ENCODE measurements around the gene GLIS2. TPM values are rescaled to one million over a fixed set of nuclear protein-coding genes. Genes with fewer than 3 reads are reported as not detected.
"Not testable (repeated sequence)": the region's sequence is repeated elsewhere in the genome, so short reads cannot be mapped to it uniquely, and the experiment has no call there.

GLIS2 gene
- total RNA-seq, 2 donors from 2014 or later, result 1.3 to 1.7 TPM

DNA sequence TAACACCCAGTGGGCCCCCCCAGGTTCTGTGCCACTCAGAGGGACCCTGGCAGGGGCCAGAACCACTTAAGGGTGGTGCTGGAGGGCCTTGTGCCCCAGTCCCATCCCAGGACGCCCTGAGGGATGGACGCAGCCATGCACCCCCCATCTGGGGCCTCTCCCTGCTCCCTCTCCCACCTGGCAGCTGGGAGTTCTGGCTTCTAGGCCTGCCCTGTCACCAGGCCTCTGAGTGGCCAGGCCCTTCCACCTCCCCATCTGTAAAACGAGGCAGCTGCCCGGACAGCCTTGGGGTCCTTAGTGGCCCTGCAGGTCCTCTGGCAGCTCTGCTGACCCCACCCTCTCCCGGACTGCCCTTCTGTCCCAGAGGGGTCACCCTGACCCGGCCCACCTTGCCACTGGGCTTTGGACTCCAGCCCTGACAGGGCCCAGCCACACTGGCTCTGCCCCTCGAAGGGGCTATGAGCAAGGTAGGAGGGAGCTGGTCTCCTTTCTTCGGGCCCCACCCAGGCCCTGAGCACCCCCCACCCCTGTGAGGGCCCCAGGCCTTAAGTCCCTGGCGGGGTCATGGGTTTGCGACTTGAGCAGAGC, 22.9 kb downstream of the GLIS2 start:
- Mint-ChIP-seq H3K27ac (no peak overlapping the region), H3K9me3 (no peaks in the 10 kb centered on the region), H3K4me3 (no peak overlapping the region), H3K27me3 (ENCODE audit: low read depth) (no peaks in the 10 kb centered on the region), H3K36me3 (ENCODE audit: insufficient read depth in 2 of 2) (peaks cover 0 to 3% of the 10 kb centered on the region in 2 donors), H3K4me1 (ENCODE audit: low read depth) (no peaks in the 10 kb centered on the region)
- no peak for ATAC-seq (replicated peaks in 1 of 2)
- DNase-seq, result no peak

DNA sequence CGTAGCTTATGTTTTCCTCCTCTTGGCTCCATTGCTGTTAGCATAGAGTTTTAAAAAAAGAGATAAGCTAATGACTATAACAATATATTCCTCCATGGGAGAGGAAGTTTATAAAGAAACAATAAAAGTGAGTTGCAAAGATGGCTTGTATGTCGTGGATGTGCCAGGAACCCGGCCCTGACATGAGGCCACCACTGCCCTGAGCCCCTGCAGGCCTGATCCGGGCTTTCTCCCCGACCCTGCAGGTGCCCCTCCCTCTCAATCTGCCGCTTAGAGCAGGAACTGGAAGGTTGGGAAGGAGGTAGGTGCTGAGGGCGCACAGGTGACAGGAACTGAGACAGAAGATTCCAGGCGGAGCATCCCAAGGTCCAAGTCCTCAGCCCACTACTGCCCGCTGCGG, 23.6 kb downstream of the GLIS2 start:
- DNase-seq (no peak), ATAC-seq (replicated peaks in 1 of 2) (no peak)
- H3K9me3 Mint-ChIP-seq, result no peaks in the 10 kb centered on the region
- no peaks in the 10 kb centered on the region for H3K4me1 Mint-ChIP-seq (ENCODE audit: low read depth)
- no peak overlapping the region for H3K27ac Mint-ChIP-seq
- peaks cover 0 to 3% of the 10 kb centered on the region in 2 donors for H3K36me3 Mint-ChIP-seq (ENCODE audit: insufficient read depth in 2 of 2)
- H3K4me3 Mint-ChIP-seq, result no peak overlapping the region
- no peaks in the 10 kb centered on the region for H3K27me3 Mint-ChIP-seq (ENCODE audit: low read depth)

DNA sequence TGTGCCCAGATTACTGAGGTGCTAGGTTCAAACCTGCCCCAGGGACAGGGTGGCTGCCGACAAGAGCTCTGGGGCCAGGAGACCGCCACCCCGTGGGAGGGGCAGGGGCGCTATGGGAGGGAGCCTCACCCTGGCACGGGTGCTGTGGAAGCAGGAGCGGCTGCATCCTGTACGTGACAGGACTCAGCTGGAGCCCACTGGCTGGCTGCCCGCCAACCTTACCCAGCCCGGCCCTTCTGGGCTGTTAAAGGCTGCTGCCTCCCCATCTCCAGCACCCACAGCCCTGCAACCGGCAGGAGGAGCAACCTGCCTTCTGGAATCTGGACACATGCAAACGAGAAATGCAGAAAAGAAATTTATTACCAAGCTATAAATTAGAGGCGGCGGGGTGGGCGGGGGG, 24.0 kb downstream of the GLIS2 start:
- DNase-seq (no peak), ATAC-seq (replicated peaks in 1 of 2) (no peak)
- Mint-ChIP-seq H3K4me3 (no peak overlapping the region), H3K27ac (no peak overlapping the region), H3K36me3 (ENCODE audit: insufficient read depth in 2 of 2) (peaks cover 0 to 3% of the 10 kb centered on the region in 2 donors), H3K9me3 (no peaks in the 10 kb centered on the region), H3K27me3 (ENCODE audit: low read depth) (no peaks in the 10 kb centered on the region), H3K4me1 (ENCODE audit: low read depth) (no peaks in the 10 kb centered on the region)

DNA sequence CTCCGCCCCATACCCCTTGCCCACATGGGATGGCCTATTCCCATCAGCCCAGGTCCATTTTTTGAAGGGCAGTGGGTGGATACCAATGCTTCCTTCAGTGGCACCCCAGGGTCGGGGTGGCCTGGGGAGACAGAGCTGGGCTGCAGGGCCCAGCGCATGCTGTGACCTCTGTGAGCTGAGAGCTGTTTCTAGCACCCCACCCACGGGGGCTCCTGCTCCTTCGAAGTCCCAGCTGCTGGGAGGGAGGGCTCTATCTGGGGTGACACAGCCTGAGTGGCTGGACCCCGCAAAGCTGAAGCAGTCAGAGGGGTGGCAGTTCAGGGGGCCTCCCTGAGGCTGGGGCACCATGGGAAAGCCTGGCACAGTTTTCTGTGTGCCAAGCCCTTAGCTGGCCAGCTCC, 24.6 kb downstream of the GLIS2 start:
- Mint-ChIP-seq H3K9me3 (no peaks in the 10 kb centered on the region), H3K36me3 (ENCODE audit: insufficient read depth in 2 of 2) (peaks cover 0 to 3% of the 10 kb centered on the region in 2 donors), H3K4me3 (no peak overlapping the region), H3K27me3 (ENCODE audit: low read depth) (no peaks in the 10 kb centered on the region), H3K4me1 (ENCODE audit: low read depth) (no peaks in the 10 kb centered on the region), H3K27ac (no peak overlapping the region)
- no peak for ATAC-seq (replicated peaks in 1 of 2)
- no peak for DNase-seq

DNA sequence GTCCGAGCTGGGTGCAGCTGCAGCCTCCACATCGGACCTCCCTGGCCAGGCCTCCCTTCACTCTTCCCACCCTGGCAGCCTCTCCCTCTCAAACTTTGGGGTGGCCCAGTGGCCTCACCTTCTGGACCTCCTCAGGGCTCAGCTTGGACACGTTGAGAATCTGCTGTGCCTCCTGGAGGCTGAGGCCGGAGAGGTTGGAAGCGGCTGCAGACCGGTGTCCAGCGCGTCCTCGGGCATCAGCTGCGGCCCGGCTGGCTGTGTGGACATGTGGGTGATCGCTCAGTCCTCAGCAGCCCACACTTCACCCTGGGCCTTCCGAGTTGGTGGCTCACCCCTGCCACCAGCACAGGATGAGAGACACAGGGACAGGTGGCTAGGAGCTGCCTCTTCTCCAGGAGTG, 25.4 kb downstream of the GLIS2 start:
- Mint-ChIP-seq H3K4me1 (ENCODE audit: low read depth) (no peaks in the 10 kb centered on the region), H3K27ac (no peak overlapping the region), H3K27me3 (ENCODE audit: low read depth) (no peaks in the 10 kb centered on the region), H3K36me3 (ENCODE audit: insufficient read depth in 2 of 2) (peaks cover 0 to 3% of the 10 kb centered on the region in 2 donors), H3K4me3 (no peak overlapping the region), H3K9me3 (no peaks in the 10 kb centered on the region)
- ATAC-seq (replicated peaks in 1 of 2) (no peak), DNase-seq (no peak)

DNA sequence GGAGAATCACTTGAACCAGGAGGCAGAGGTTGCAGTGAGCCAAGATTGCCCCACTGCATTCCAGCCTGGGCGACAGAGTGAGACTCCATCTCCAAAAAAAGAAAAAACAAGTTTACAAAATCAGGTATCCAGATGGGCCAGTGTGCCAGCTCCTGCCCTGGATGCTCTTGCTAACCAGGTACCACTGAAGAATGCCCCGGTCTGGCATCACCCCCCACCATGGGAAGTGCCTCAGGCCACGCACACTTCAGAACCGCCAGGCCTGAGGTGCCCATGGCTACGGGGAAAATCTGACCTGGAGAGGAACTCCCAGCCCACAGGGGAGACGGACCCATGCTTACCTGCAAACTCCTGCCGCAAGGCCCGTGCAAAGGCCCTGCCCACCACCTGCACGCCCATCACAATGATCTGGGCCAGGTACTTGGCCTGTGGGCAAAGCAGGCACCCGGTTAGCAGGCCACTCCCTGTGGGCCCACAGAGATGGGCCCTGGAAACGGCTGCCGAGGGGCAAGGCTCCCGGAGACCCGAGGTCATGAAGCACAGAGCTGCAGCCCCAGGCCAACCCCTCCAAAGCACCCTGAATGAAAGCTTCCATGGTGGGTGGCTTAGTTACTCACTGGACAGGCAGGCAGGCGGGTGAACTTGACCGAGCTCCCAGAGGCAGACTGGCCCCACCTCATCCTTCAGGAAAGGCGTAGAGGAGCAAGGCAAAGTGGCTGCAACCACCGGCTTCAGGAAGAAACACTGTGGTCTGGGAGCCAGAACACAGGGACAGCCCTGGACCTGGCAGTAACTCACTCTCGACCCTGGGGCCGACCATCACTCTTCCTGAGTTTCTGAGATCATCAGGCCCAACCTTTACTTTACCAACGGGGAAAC, 27.2 kb downstream of the GLIS2 start:
- Mint-ChIP-seq H3K27ac (no peak overlapping the region), H3K27me3 (ENCODE audit: low read depth) (no peaks in the 10 kb centered on the region), H3K4me1 (ENCODE audit: low read depth) (peaks cover under 1% of the 10 kb centered on the region), H3K9me3 (no peaks in the 10 kb centered on the region), H3K36me3 (ENCODE audit: insufficient read depth in 2 of 2) (peaks cover 0 to 3% of the 10 kb centered on the region in 2 donors), H3K4me3 (no peak overlapping the region)
- ATAC-seq (replicated peaks in 1 of 2) (no peak), DNase-seq (no peak)

DNA sequence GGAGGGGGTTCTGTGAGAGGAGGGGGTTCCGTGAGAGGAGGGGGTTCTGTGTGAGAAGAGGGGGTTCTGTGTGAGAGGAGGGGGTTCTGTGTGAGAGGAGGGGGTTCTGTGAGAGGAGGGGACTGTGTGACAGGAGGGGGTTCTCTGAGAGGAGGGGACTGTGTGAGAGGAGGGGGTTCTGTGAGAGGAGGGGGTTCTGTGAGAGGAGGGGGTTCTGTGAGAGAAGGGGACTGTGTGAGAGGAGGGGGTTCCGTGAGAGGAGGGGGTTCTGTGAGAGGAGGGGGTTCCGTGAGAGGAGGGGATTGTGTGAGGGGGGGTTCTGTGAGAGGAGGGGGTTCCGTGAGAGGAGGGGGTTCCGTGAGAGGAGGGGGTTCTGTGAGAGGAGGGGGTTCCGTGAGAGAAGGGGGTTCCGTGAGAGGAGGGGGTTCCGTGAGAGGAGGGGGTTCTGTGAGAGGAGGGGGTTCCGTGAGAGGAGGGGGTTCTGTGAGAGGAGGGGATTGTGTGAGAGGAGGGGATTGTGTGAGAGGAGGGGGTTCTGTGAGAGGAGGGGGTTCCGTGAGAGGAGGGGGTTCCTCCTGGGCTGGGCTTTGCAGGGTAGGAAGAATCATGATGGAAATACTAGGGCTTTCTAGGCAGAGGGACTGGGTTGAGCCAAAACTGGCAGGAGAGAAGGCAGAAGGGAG, 28.6 kb downstream of the GLIS2 start:
- H3K4me1 Mint-ChIP-seq (ENCODE audit: low read depth); ATAC-seq (replicated peaks in 1 of 2); H3K36me3 Mint-ChIP-seq (ENCODE audit: insufficient read depth in 2 of 2); DNase-seq; H3K9me3 Mint-ChIP-seq; H3K4me3 Mint-ChIP-seq; H3K27me3 Mint-ChIP-seq (ENCODE audit: low read depth); H3K27ac Mint-ChIP-seq: not testable (repeated sequence)

DNA sequence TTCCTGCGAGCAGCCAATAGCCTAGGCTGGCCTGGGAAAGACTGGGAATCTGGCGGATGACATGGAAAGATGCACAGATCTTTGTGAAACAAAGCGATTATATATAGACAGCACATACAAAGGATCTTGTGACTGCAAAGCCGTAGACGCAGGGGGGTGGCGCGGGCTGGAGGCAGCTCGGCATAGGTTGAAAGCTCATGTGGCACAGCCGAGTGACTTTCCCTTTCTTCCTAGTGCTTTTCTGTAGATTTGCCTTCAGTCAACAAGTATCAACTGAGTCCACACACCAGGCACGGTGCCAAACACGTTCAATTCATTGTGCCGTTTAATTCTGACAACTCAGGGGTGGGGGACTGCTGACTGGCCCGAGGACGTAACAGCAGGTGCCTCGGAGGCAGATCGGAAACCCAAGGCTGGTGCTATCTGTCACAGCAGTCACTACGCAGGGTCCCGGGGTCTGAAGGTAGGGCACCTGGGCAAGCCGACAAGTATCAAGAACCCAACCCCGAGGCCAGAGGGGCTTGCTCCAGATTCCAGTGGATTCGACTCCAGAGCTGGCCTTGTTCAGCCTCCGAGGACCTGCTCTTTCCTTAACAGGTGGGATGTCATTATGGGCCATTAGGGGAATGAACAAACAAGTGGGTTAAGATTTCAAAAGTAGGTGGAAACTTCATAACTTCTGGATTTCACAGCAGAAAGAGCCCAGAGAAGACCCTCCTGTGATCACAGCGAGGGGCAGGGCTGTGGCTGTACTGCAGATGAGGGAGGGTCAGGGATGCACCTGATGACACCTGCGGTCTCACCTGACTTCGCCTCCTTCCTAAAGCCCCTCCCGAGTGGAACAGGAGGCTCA, 29.3 kb downstream of the GLIS2 start:
- Mint-ChIP-seq H3K36me3 (ENCODE audit: insufficient read depth in 2 of 2) (no peaks in the 10 kb centered on the region), H3K27ac (peak overlapping the region; percentile 34), H3K27me3 (ENCODE audit: low read depth) (no peaks in the 10 kb centered on the region), H3K9me3 (no peaks in the 10 kb centered on the region), H3K4me1 (ENCODE audit: low read depth) (peaks cover 9% of the 10 kb centered on the region), H3K4me3 (no peak overlapping the region)
- no peak for ATAC-seq (replicated peaks in 1 of 2)
- DNase-seq, result no peak

DNA sequence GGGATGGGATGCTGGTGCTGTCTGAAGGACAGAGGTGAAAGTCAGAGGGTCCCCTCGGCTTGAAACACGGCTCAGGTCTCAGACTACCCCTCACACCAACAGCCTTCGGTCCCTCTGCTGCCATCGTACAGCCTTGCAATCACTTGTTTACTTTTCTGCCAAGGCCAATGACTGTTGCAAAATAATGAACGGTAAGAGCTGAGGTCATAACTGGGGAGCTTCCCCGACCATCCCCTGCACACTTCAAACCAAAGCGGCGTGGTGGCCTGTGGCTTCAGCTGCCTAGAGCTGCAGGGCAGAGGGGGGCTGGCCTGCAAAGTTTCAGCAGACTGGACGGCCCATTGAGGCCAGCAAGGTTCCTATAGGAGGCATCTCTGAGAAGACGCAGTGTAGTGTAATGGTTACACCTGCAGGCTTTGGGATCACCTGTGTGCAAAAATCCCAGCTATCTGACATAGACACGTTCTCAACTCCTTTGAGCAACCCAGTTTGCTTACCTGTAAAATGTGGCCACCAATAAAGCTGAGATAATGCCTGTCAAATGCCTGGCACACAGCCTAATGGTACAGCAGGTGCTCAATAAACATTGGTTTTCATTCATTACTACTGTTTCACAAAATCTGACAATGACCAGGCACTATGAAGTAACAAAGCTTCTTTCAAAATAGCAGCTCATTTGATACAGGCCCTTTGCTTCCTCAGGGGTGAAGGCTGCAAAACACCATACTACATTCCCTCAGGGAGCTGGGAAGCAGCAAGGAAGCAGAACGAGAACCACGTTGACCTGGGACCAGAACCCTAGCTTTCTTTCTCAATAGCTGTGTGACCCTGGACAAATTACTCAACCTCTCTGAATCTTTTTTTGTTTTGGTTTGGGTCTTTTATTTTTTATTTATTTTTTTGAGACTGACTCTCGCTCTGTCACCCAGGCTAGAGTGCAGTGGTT, 30.2 kb downstream of the GLIS2 start:
- ATAC-seq (replicated peaks in 1 of 2), result no peak
- no peak for DNase-seq
- H3K9me3 Mint-ChIP-seq, result no peaks in the 10 kb centered on the region
- H3K4me3 Mint-ChIP-seq, result no peak overlapping the region
- H3K27me3 Mint-ChIP-seq (ENCODE audit: low read depth), result no peaks in the 10 kb centered on the region
- peaks cover 0 to 1% of the 10 kb centered on the region in 2 donors for H3K36me3 Mint-ChIP-seq (ENCODE audit: insufficient read depth in 2 of 2)
- H3K4me1 Mint-ChIP-seq (ENCODE audit: low read depth), result peaks cover 9% of the 10 kb centered on the region
- H3K27ac Mint-ChIP-seq, result peak overlapping the region; percentile 19

DNA sequence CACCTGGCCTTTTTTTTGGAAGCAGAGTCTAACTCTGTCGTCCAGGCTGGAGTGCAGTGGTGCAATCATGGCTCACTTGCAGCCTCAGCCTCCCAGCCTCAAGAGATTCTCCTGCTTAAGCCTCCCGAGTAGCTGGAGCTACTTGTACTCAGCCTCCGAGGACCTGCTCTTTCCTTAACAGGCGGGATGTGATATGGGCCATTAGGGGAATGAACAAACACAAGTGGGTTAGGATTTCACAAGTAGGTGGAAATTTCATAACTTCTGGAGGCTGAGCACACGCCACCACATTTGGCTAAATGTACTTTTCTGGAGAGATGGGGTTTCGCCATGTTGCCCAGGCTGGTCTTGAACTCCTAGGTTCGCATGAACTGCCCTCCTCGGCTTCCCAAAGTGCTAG, 31.1 kb downstream of the GLIS2 start:
- no peak for DNase-seq
- H3K9me3 Mint-ChIP-seq, result no peaks in the 10 kb centered on the region
- H3K4me3 Mint-ChIP-seq, result no peak overlapping the region
- peaks cover 0 to 2% of the 10 kb centered on the region in 2 donors for H3K36me3 Mint-ChIP-seq (ENCODE audit: insufficient read depth in 2 of 2)
- H3K27me3 Mint-ChIP-seq (ENCODE audit: low read depth), result no peaks in the 10 kb centered on the region
- peaks cover 16% of the 10 kb centered on the region for H3K4me1 Mint-ChIP-seq (ENCODE audit: low read depth)
- H3K27ac Mint-ChIP-seq, result peak overlapping the region; percentile 19
- no peak for ATAC-seq (replicated peaks in 1 of 2)

DNA sequence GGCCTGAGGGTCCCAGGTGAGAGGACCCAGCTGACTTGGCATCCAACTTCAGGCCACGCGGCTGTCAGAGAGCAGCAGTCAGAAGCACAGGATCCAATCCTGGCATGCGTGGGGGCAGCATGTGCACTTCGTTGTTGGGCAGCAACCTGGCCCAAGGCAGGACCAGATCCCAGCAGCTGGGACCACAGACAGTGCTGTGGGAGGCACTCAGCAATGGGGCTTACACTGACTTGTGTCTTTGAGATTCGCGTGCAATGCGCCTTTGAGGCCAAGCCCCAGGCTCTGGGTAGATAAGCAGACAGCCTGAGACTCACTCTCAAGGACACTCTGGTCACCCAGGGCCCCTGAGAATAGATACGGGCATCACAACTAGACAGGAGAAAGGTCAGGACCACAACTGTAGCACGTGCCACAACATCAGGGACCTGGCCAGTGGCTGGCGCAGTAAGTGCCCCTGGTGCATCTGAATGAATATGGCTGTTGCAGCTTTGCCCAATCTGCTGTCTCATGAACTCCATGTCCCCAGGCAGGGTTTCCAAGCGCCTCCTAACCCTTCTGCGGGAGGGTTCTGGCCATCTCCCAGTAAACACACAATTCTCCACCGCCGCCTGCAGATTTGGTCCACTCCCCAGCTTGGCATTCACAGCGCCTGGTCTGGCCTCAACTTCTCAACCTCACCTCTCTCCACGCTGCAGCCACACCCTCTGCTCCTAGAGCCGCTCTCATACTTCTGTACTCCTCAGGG, 32.1 kb downstream of the GLIS2 start:
- peak overlapping the region in 1 of 2 donors; percentile 10 for H3K4me3 Mint-ChIP-seq

More for the DNA sequence above, 32.1 kb downstream of the GLIS2 start:
- H3K36me3 Mint-ChIP-seq (ENCODE audit: insufficient read depth in 2 of 2), result peaks cover 0 to 2% of the 10 kb centered on the region in 2 donors
- H3K9me3 Mint-ChIP-seq, result no peaks in the 10 kb centered on the region
- H3K27me3 Mint-ChIP-seq (ENCODE audit: low read depth), result no peaks in the 10 kb centered on the region
- DNase-seq (no peak), ATAC-seq (replicated peaks in 1 of 2) (no peak)
- peak overlapping the region; percentile 31 for H3K27ac Mint-ChIP-seq
- peaks cover 17% of the 10 kb centered on the region for H3K4me1 Mint-ChIP-seq (ENCODE audit: low read depth)

All from activated T-cell treated with anti-CD3 and anti-CD28 coated beads, Interleukin-2, amount 50 U/mL, for 72 hours (primary cell).